ENCODE measurements around the gene SLC43A2. TPM values are rescaled to one million over a fixed set of nuclear protein-coding genes. Genes with fewer than 3 reads are reported as not detected.
A peak's percentile ranks its signal among the peaks of the same experiment; 100 is the strongest.

SLC43A2 gene
- total and polyA plus RNA-seq, 10 of the 15 experiments (the other 5 are each of a cell fraction or from before 2014, with no cell fraction given), result 0.03 to 14.0 (median 5.3) TPM

DNA sequence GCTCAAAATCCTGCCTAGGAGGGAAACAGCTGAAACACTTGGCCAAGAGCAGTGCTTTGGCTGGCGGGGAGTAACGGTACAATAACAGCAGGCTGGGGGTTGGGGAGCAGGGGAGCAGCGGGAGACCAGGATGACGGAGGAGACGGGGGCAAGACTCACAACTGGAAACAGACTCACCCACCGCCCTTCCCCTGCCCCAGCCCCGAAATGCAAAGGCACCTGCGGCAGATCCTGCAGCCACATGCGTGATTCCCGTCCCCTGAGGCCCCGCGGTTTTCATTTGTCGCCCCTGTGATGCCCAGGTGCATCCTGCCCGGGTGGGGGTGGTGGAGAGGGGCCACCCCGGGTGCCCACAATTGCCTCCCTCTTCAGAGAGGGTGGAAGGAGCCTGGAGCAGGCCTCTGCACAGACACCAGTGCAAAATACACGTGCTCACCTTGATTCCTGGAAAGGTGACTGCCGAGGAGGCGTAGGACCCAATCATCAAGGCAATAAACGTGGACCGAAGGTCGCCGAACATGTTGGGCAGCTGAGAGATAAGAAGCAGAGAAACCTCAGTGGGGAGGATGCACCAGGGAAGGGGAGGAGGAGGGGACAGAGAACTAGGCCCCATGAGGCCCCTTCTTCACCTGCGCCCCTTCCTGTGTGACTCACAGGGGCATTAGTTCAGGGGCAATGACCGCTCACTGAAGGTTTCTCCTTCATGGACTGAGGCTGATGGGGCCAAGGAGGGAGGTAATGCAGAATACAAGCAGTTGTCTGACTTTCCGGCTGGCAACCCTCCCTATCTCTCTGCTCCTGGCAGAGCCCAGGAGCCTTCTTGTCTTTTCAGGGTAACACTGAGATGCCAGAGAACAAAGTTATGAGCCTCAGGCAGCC lies 35.6 kb downstream of the SLC43A2 start (continued):
- TF ChIP-seq TCF7 (IDR thresholded peaks at IDR 0.05; ENCODE audit: borderline replicate concordance) (no peak), MXI1 (IDR thresholded peaks at IDR 0.05; ENCODE audit: low read depth, low read length) (peak; percentile 27; the same call in 1 of the 2 replicates), POLR2AphosphoS2 (IDR thresholded peaks at IDR 0.05; ENCODE audit: low read depth, low read length) (no peak), GATAD2B (conservative IDR thresholded peaks at IDR 0.05; ENCODE audit: low read depth) (peak; percentile 62; the same call in 1 of the 2 replicates), ETV6 (conservative IDR thresholded peaks at IDR 0.05 in 1 of 2, IDR thresholded peaks at IDR 0.05 in 1 of 2; ENCODE audit: borderline replicate concordance in 1 of 2, low read depth in 1 of 2) (0 out of 4 replicates have a peak, but pooled peaks of 1 of the 2 experiments have one; percentile 36), RFX5 (IDR thresholded peaks at IDR 0.05; ENCODE audit: low read depth, low read length) (no peak), RELA (IDR thresholded peaks at IDR 0.05; ENCODE audit: borderline replicate concordance, partially characterized antibody) (peak; percentile 14), IRF4 (IDR thresholded peaks at IDR 0.05; ENCODE audit: low read depth, low read length) (no peak), NR2F1 (conservative IDR thresholded peaks at IDR 0.05) (peak; percentile 79), POLR2A (IDR thresholded peaks at IDR 0.05; ENCODE audit: low read depth, low read length) (no peak; the same call in 1 of the 2 replicates), ZNF274 (IDR thresholded peaks at IDR 0.05; ENCODE audit: insufficient read depth, insufficient read length) (no peak), NRF1 (conservative IDR thresholded peaks at IDR 0.05; ENCODE audit: low read depth, low read length) (no peak), CHD1 (IDR thresholded peaks at IDR 0.05; ENCODE audit: low read depth, low read length) (no peak), SP1 (IDR thresholded peaks at IDR 0.05; ENCODE audit: low read depth, low read length) (peak; percentile 86), BCL11A (IDR thresholded peaks at IDR 0.05; ENCODE audit: low read depth, low read length) (peak; percentile 89)

All from GM12878 (cell line).